ENCODE results near the gene SCYGR1.

DNA sequence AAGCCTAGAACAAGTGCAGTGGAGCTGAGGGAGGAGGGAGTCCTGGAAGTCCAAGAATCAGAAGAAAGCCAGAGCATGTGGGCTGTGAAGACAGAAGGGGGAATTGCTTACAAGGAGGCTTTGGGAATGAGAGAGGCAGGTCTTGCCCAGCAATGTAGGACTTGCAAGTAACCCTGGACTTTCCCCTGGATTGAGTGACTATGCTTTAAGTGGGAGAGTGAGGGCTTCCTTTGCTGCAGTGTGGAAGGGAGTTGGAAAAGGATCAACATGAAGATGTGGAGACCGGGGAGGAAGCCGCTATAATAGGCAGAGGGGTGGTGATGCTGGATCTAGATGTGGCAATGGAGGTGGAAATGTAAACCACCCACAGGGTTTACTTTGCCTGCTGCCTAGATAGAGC, 13.8 kb upstream of the SCYGR1 start:
- TF ChIP-seq NCOA1 (CRISPR knock-in tag; IDR thresholded peaks at IDR 0.05) (no peak), GATAD2A (CRISPR knock-in tag; IDR thresholded peaks at IDR 0.05) (no peak), ISL2 (CRISPR knock-in tag; IDR thresholded peaks at IDR 0.05) (no peak), GABPA (IDR thresholded peaks at IDR 0.05; ENCODE audit: low read depth, low read length) (no peak), GABPA (CRISPR knock-in tag; IDR thresholded peaks at IDR 0.05; ENCODE audit: low read depth) (no peak), POLR2AphosphoS2 (IDR thresholded peaks at IDR 0.05; ENCODE audit: low read depth, low read length) (no peak), GABPB1 (CRISPR knock-in tag; IDR thresholded peaks at IDR 0.05) (no peak), SMAD9 (CRISPR knock-in tag; IDR thresholded peaks at IDR 0.05) (no peak), MIER3 (CRISPR knock-in tag; IDR thresholded peaks at IDR 0.05; ENCODE audit: borderline replicate concordance) (no peak), KLF6 (CRISPR knock-in tag; IDR thresholded peaks at IDR 0.05) (no peak), RNF2 (conservative IDR thresholded peaks at IDR 0.05; ENCODE audit: low read depth) (no peak), SP1 (IDR thresholded peaks at IDR 0.05) (no peak), SP1 (CRISPR knock-in tag; IDR thresholded peaks at IDR 0.05) (no peak)
- TF ChIP-seq, protein P1, sequence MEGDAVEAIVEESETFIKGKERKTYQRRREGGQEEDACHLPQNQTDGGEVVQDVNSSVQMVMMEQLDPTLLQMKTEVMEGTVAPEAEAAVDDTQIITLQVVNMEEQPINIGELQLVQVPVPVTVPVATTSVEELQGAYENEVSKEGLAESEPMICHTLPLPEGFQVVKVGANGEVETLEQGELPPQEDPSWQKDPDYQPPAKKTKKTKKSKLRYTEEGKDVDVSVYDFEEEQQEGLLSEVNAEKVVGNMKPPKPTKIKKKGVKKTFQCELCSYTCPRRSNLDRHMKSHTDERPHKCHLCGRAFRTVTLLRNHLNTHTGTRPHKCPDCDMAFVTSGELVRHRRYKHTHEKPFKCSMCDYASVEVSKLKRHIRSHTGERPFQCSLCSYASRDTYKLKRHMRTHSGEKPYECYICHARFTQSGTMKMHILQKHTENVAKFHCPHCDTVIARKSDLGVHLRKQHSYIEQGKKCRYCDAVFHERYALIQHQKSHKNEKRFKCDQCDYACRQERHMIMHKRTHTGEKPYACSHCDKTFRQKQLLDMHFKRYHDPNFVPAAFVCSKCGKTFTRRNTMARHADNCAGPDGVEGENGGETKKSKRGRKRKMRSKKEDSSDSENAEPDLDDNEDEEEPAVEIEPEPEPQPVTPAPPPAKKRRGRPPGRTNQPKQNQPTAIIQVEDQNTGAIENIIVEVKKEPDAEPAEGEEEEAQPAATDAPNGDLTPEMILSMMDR (CRISPR knock-in tag; IDR thresholded peaks at IDR 0.05) = no peak
- TF ChIP-seq, protein P2, sequence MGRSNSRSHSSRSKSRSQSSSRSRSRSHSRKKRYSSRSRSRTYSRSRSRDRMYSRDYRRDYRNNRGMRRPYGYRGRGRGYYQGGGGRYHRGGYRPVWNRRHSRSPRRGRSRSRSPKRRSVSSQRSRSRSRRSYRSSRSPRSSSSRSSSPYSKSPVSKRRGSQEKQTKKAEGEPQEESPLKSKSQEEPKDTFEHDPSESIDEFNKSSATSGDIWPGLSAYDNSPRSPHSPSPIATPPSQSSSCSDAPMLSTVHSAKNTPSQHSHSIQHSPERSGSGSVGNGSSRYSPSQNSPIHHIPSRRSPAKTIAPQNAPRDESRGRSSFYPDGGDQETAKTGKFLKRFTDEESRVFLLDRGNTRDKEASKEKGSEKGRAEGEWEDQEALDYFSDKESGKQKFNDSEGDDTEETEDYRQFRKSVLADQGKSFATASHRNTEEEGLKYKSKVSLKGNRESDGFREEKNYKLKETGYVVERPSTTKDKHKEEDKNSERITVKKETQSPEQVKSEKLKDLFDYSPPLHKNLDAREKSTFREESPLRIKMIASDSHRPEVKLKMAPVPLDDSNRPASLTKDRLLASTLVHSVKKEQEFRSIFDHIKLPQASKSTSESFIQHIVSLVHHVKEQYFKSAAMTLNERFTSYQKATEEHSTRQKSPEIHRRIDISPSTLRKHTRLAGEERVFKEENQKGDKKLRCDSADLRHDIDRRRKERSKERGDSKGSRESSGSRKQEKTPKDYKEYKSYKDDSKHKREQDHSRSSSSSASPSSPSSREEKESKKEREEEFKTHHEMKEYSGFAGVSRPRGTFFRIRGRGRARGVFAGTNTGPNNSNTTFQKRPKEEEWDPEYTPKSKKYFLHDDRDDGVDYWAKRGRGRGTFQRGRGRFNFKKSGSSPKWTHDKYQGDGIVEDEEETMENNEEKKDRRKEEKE (IDR thresholded peaks at IDR 0.05) = no peak
- TF ChIP-seq, protein P3, sequence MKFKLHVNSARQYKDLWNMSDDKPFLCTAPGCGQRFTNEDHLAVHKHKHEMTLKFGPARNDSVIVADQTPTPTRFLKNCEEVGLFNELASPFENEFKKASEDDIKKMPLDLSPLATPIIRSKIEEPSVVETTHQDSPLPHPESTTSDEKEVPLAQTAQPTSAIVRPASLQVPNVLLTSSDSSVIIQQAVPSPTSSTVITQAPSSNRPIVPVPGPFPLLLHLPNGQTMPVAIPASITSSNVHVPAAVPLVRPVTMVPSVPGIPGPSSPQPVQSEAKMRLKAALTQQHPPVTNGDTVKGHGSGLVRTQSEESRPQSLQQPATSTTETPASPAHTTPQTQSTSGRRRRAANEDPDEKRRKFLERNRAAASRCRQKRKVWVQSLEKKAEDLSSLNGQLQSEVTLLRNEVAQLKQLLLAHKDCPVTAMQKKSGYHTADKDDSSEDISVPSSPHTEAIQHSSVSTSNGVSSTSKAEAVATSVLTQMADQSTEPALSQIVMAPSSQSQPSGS (CRISPR knock-in tag; IDR thresholded peaks at IDR 0.05) = no peak

All from HepG2 (cell line).